Osteocyte (in vitro differentiated cells): Measurements from ENCODE around the gene NTS. TPM values are rescaled to one million over a fixed set of nuclear protein-coding genes. Genes with fewer than 3 reads are reported as not detected.

ENCODE experiments used
- DNase-seq: peaks from one replicate; pipeline ENCODE4 v3.0.0; 2021; ENCODE audit warnings: mixed read lengths; ENCODE audit not compliant: unreplicated experiment; ENCODE audit errors: extremely low spot score
- H3K27ac Mint-ChIP-seq: one replicate; pipeline ENCODE4 v1.8.0; 2021; ENCODE audit warnings: mild to moderate bottlenecking, mixed read lengths; ENCODE audit not compliant: unreplicated experiment
- H3K27me3 Mint-ChIP-seq: one replicate; pipeline ENCODE4 v1.8.0; 2021; ENCODE audit warnings: mixed read lengths; ENCODE audit not compliant: unreplicated experiment
- H3K36me3 Mint-ChIP-seq: one replicate; pipeline ENCODE4 v1.8.0; 2021; ENCODE audit warnings: mixed read lengths; ENCODE audit not compliant: unreplicated experiment
- H3K4me1 Mint-ChIP-seq: one replicate; pipeline ENCODE4 v1.8.0; 2021; ENCODE audit warnings: mixed read lengths; ENCODE audit not compliant: unreplicated experiment
- H3K4me3 Mint-ChIP-seq: one replicate; pipeline ENCODE4 v1.8.0; 2021; ENCODE audit warnings: mild to moderate bottlenecking, moderate library complexity, mixed read lengths; ENCODE audit not compliant: unreplicated experiment
- H3K9me3 Mint-ChIP-seq: one replicate; pipeline ENCODE4 v1.8.0; 2021; ENCODE audit warnings: mixed read lengths; ENCODE audit not compliant: unreplicated experiment
- long read RNA-seq: library from polyadenylated mRNA; unstranded; transcript quantifications from one replicate; pipeline ENCODE4 v2.0.0, GENCODE V29; 2021
- total RNA-seq: library from RNA; stranded (reverse); gene quantifications from 2 replicates; pipeline ENCODE4 v1.2.1, GENCODE V29; 2021
- TF ChIP-seq, protein P1 (sequence below): fragments of 200-600 bp; sonication (generic); IDR thresholded peaks from 2 replicates; pipeline ENCODE4 v1.5.0; 2021; ENCODE audit warnings: antibody characterized with exemption, mild to moderate bottlenecking, moderate library complexity

Gene NTS, protein sequence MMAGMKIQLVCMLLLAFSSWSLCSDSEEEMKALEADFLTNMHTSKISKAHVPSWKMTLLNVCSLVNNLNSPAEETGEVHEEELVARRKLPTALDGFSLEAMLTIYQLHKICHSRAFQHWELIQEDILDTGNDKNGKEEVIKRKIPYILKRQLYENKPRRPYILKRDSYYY
- not detected in 2 replicates for total RNA-seq
- long read RNA-seq, result 0 reads

- Mint-ChIP-seq H3K9me3 (no peaks in the 10 kb centered on the region), H3K27ac (no peak within 1 kb of the TSS), H3K4me3 (no peak within 1 kb of the TSS), H3K36me3 (no peaks in the 10 kb centered on the region), H3K4me1 (no peaks in the 10 kb centered on the region), H3K27me3 (peaks cover 60% of the 10 kb centered on the region)
- TF ChIP-seq, protein P1, sequence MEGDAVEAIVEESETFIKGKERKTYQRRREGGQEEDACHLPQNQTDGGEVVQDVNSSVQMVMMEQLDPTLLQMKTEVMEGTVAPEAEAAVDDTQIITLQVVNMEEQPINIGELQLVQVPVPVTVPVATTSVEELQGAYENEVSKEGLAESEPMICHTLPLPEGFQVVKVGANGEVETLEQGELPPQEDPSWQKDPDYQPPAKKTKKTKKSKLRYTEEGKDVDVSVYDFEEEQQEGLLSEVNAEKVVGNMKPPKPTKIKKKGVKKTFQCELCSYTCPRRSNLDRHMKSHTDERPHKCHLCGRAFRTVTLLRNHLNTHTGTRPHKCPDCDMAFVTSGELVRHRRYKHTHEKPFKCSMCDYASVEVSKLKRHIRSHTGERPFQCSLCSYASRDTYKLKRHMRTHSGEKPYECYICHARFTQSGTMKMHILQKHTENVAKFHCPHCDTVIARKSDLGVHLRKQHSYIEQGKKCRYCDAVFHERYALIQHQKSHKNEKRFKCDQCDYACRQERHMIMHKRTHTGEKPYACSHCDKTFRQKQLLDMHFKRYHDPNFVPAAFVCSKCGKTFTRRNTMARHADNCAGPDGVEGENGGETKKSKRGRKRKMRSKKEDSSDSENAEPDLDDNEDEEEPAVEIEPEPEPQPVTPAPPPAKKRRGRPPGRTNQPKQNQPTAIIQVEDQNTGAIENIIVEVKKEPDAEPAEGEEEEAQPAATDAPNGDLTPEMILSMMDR, result no peak
- no peak for DNase-seq
Observed at GRCh38 chr12:85874031-85874461, at the start of gene NTS. TSS of gene NTS (plus strand) at chr12:85874295. CDS start at chr12:85874404, 109 bp downstream.

GRCh38 chr12:85825746-85826145 is 48.3 kb upstream of the NTS start:
- TF ChIP-seq, protein P1, result no peak
- Mint-ChIP-seq H3K4me3 (no peak overlapping the region), H3K4me1 (peaks cover 33% of the 10 kb centered on the region), H3K36me3 (no peaks in the 10 kb centered on the region), H3K27ac (no peak overlapping the region), H3K9me3 (no peaks in the 10 kb centered on the region), H3K27me3 (no peaks in the 10 kb centered on the region)
- no peak for DNase-seq

GRCh38 chr12:85828576-85828975 is 45.5 kb upstream of the NTS start:
- Mint-ChIP-seq H3K9me3 (no peaks in the 10 kb centered on the region), H3K4me1 (peaks cover 12% of the 10 kb centered on the region), H3K27me3 (no peaks in the 10 kb centered on the region), H3K27ac (no peak overlapping the region), H3K36me3 (no peaks in the 10 kb centered on the region), H3K4me3 (no peak overlapping the region)
- DNase-seq, result no peak
- TF ChIP-seq, protein P1, result no peak

GRCh38 chr12:85829391-85829790 is 44.7 kb upstream of the NTS start:
- TF ChIP-seq, protein P1, result no peak
- H3K27me3 Mint-ChIP-seq, result no peaks in the 10 kb centered on the region
- no peaks in the 10 kb centered on the region for H3K36me3 Mint-ChIP-seq
- H3K27ac Mint-ChIP-seq, result no peak overlapping the region
- DNase-seq, result no peak
- H3K4me1 Mint-ChIP-seq, result peaks cover 9% of the 10 kb centered on the region
- H3K9me3 Mint-ChIP-seq, result no peaks in the 10 kb centered on the region
- no peak overlapping the region for H3K4me3 Mint-ChIP-seq

GRCh38 chr12:85831327-85831990 is 42.6 kb upstream of the NTS start:
- Mint-ChIP-seq H3K27ac (no peak overlapping the region), H3K4me3 (no peak overlapping the region), H3K4me1 (peaks cover 24% of the 10 kb centered on the region), H3K36me3 (no peaks in the 10 kb centered on the region), H3K9me3 (no peaks in the 10 kb centered on the region), H3K27me3 (no peaks in the 10 kb centered on the region)
- DNase-seq, result no peak
- TF ChIP-seq, protein P1, result no peak
